Activated B cell treated with CpG ODN at 0.5 μM for 24 hours (primary cell): ENCODE results near the gene ACAD11. TPM values are rescaled to one million over a fixed set of nuclear protein-coding genes. Genes with fewer than 3 reads are reported as not detected.

Experiments
- ATAC-seq: fragments of 200-7000 bp; cut with Tn5 transposase; one replicate; pipeline ENCODE4 v1.10.0; 2021; ENCODE audit warnings: low read depth, mild to moderate bottlenecking, moderate library complexity
- CTCF ChIA-PET: fragments of 350-600 bp; sonication (Branson Sonifier 250); formaldehyde crosslinking; loops from one replicate; lab custom pipeline; 2021; ENCODE audit warnings: antibody characterized with exemption; lab: Charles Lee
- POLR2A ChIA-PET: fragments of 350-600 bp; sonication (Branson Sonifier 250); formaldehyde crosslinking; loops from one replicate; lab custom pipeline; 2021; ENCODE audit warnings: antibody characterized with exemption; lab: Charles Lee
- DNase-seq: peaks from one replicate; pipeline ENCODE4 v3.0.0; 2022
- H3K27ac Mint-ChIP-seq: one replicate; pipeline ENCODE4 v1.8.0; 2020; ENCODE audit warnings: mixed read lengths
- H3K27me3 Mint-ChIP-seq: one replicate; pipeline ENCODE4 v1.8.0; 2021; ENCODE audit warnings: mixed read lengths
- H3K36me3 Mint-ChIP-seq: one replicate; pipeline ENCODE4 v1.8.0; 2021; ENCODE audit warnings: low read depth, mixed read lengths
- H3K4me1 Mint-ChIP-seq: one replicate; pipeline ENCODE4 v1.8.0; 2021; ENCODE audit warnings: mixed read lengths
- H3K4me3 Mint-ChIP-seq: one replicate; pipeline ENCODE4 v1.8.0; 2020; ENCODE audit warnings: mild to moderate bottlenecking, mixed read lengths
- H3K9me3 Mint-ChIP-seq: one replicate; pipeline ENCODE4 v1.8.0; 2020; ENCODE audit warnings: mixed read lengths
- CTCF ChIP-seq: fragments of 200-600 bp; IDR thresholded peaks from one replicate; pipeline ENCODE4 v1.8.0; 2022; ENCODE audit warnings: antibody characterized with exemption, mild to moderate bottlenecking
- intact Hi-C: fragments of 100-400 bp; cut with micrococcal nuclease; formaldehyde crosslinking; loops from one replicate; pipeline ENCODE4 v1.15.1; 2024
- total RNA-seq: library from RNA; stranded (reverse); gene quantifications from 2 replicates; pipeline ENCODE4 v1.2.3, GENCODE V29; 2022

The ACAD11 gene
- total RNA-seq, 1 donor from 2014 or later, result 24.0 TPM

GRCh38 chr3:132626955-132627354 is 32.7 kb downstream of the ACAD11 start:
- ATAC-seq, result no peak
- TF ChIP-seq CTCF, result no peak
- no peaks in the 10 kb centered on the region for H3K9me3 Mint-ChIP-seq
- no peak overlapping the region for H3K4me3 Mint-ChIP-seq
- ChIA-PET POLR2A (no interaction called here), CTCF (no interaction called here)
- no peak overlapping the region for H3K27ac Mint-ChIP-seq
- peaks cover 39% of the 10 kb centered on the region for H3K36me3 Mint-ChIP-seq
- no peak for DNase-seq
- H3K4me1 Mint-ChIP-seq, result peaks cover 6% of the 10 kb centered on the region
- H3K27me3 Mint-ChIP-seq, result no peaks in the 10 kb centered on the region
- intact Hi-C loops, result no loop called here

GRCh38 chr3:132625613-132626012 is 34.0 kb downstream of the ACAD11 start:
- ChIA-PET POLR2A (no interaction called here), CTCF (no interaction called here)
- H3K27ac Mint-ChIP-seq, result no peak overlapping the region

GRCh38 chr3:132624790-132625189 is 34.8 kb downstream of the ACAD11 start:
- intact Hi-C loops, result no loop called here
- H3K9me3 Mint-ChIP-seq, result no peaks in the 10 kb centered on the region
- H3K27ac Mint-ChIP-seq, result no peak overlapping the region
- peaks cover 6% of the 10 kb centered on the region for H3K4me1 Mint-ChIP-seq
- ChIA-PET POLR2A (no interaction called here), CTCF (no interaction called here)
- H3K4me3 Mint-ChIP-seq, result no peak overlapping the region
- TF ChIP-seq CTCF, result no peak
- H3K36me3 Mint-ChIP-seq, result peaks cover 47% of the 10 kb centered on the region
- H3K27me3 Mint-ChIP-seq, result no peaks in the 10 kb centered on the region
- ATAC-seq (no peak), DNase-seq (no peak)

More at GRCh38 chr3:132625613-132626012, 34.0 kb downstream of the ACAD11 start:
- ATAC-seq, result no peak
- H3K36me3 Mint-ChIP-seq, result peaks cover 48% of the 10 kb centered on the region
- DNase-seq, result no peak
- H3K4me1 Mint-ChIP-seq, result peaks cover 6% of the 10 kb centered on the region
- intact Hi-C loops, result no loop called here
- no peaks in the 10 kb centered on the region for H3K27me3 Mint-ChIP-seq
- TF ChIP-seq CTCF, result no peak
- no peaks in the 10 kb centered on the region for H3K9me3 Mint-ChIP-seq
- H3K4me3 Mint-ChIP-seq, result no peak overlapping the region

- Mint-ChIP-seq H3K9me3 (no peaks in the 10 kb centered on the region), H3K27me3 (no peaks in the 10 kb centered on the region), H3K36me3 (peaks cover 43% of the 10 kb centered on the region), H3K4me3 (no peak overlapping the region), H3K27ac (no peak overlapping the region), H3K4me1 (peaks cover 6% of the 10 kb centered on the region)
- CTCF ChIA-PET, result interaction anchor here (0.6 kb wide), 1 partner anchor 798 kb away, joined by 3 read pairs; no protein-coding TSS in a partner anchor
- TF ChIP-seq CTCF, result no peak
- no peak for ATAC-seq
- POLR2A ChIA-PET, result no interaction called here
- DNase-seq, result no peak
- intact Hi-C loops, result no loop called here
These were observed 36.0 kb downstream of the ACAD11 start for GRCh38 chr3:132623646-132624045.

GRCh38 chr3:132622761-132623160 is 36.8 kb downstream of the ACAD11 start:
- POLR2A ChIA-PET, result no interaction called here
- CTCF ChIA-PET, result no interaction called here
- no peaks in the 10 kb centered on the region for H3K27me3 Mint-ChIP-seq
- ATAC-seq (no peak), DNase-seq (no peak)
- no peak for TF ChIP-seq CTCF
- no peak overlapping the region for H3K27ac Mint-ChIP-seq
- intact Hi-C loops, result no loop called here
- no peaks in the 10 kb centered on the region for H3K9me3 Mint-ChIP-seq
- H3K36me3 Mint-ChIP-seq, result peaks cover 37% of the 10 kb centered on the region
- H3K4me3 Mint-ChIP-seq, result no peak overlapping the region
- H3K4me1 Mint-ChIP-seq, result peaks cover 6% of the 10 kb centered on the region
